Stomach (tissue), 4 donors: ENCODE measurements around the gene PTGDR2.

ENCODE experiments used
- EP300 ChIP-seq: sonication (generic); formaldehyde crosslinking; IDR thresholded peaks from one replicate; pipeline ENCODE4 v1.6.1; 2017; ENCODE audit warnings: antibody characterized with exemption
- POLR2A ChIP-seq, 4 donors: fragments of 450-650 bp; IDR thresholded peaks; one replicate each; pipeline ENCODE4 v1.6.1; 2016; ENCODE audit warnings: antibody characterized with exemption in 4 of 4, control low read depth in 2 of 4, mild to moderate bottlenecking in 1 of 4, moderate library complexity in 1 of 4
- TF ChIP-seq, protein P1 (sequence below), 7 experiments: fragments of 450-650 bp in 4 of 7; fragments of 200-600 bp in 3 of 7; sonication (generic) in 3 of 7; IDR thresholded peaks; one replicate each; pipeline ENCODE4 v1.5.1; 2016 to 2019; ENCODE audit warnings: antibody characterized with exemption in 7 of 7, control low read depth in 2 of 7, mild to moderate bottlenecking in 1 of 7

DNA sequence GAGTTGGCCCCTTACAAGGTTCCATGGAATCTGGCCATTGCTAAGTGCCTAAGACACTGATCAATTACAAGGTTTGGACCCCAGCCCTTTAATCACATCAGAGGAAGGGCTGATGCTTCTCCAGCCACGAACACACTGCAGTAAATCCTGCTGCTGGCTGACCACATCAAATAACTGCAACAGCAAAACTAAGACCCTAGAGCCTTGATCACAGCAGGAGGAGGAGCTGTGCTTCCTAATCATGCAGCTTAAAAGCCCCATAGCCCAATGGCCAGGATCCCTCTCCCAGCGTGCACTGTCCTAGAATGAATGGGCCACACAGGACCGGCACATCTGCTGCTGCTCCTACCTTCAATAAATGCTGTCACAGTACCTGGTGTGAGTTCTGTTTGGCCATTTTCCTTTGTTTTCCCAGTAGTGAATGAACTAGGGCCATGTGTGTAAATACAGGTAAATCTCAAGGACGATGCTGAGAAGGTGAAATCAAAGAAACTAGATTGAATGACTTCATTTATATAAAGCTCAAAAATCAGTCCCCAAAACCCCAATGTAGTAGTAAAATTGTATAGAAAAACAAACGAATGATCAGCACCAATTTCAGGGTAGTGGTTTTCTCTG lies 24.3 kb upstream of the PTGDR2 start:
- TF ChIP-seq, protein P1, sequence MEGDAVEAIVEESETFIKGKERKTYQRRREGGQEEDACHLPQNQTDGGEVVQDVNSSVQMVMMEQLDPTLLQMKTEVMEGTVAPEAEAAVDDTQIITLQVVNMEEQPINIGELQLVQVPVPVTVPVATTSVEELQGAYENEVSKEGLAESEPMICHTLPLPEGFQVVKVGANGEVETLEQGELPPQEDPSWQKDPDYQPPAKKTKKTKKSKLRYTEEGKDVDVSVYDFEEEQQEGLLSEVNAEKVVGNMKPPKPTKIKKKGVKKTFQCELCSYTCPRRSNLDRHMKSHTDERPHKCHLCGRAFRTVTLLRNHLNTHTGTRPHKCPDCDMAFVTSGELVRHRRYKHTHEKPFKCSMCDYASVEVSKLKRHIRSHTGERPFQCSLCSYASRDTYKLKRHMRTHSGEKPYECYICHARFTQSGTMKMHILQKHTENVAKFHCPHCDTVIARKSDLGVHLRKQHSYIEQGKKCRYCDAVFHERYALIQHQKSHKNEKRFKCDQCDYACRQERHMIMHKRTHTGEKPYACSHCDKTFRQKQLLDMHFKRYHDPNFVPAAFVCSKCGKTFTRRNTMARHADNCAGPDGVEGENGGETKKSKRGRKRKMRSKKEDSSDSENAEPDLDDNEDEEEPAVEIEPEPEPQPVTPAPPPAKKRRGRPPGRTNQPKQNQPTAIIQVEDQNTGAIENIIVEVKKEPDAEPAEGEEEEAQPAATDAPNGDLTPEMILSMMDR (IDR thresholded peaks at IDR 0.05) = no peak
- TF ChIP-seq EP300 = no peak
- TF ChIP-seq POLR2A (IDR thresholded peaks at IDR 0.05) = no peak
